ENCODE results near the gene CABP4. TPM values are rescaled to one million over a fixed set of nuclear protein-coding genes. Genes with fewer than 3 reads are reported as not detected.

Gene CABP4
- polyA plus RNA-seq, 1 donor, result 1.0 TPM

Other genes starting within 250 kb of the CABP4 start
- gene GRK2, start 188.9 kb upstream of the CABP4 start, polyA plus RNA-seq (ENCODE audit: insufficient read length), result 52.4 TPM
- 35.5 TPM for gene ANKRD13D, start 166.1 kb upstream of the CABP4 start, polyA plus RNA-seq (ENCODE audit: insufficient read length)
- 22.8 TPM for gene SSH3, start 151.8 kb upstream of the CABP4 start, polyA plus RNA-seq (ENCODE audit: insufficient read length)
- gene POLD4, start 101.8 kb upstream of the CABP4 start, polyA plus RNA-seq (ENCODE audit: insufficient read length), result 25.2 TPM
- gene CLCF1, start 81.8 kb upstream of the CABP4 start, polyA plus RNA-seq (ENCODE audit: insufficient read length), result 7.0 TPM
- gene RAD9A, start 63.4 kb upstream of the CABP4 start, polyA plus RNA-seq (ENCODE audit: insufficient read length), result 29.6 TPM
- gene PPP1CA, start 53.5 kb upstream of the CABP4 start, polyA plus RNA-seq (ENCODE audit: insufficient read length), result 154 TPM
- 8.2 TPM for gene TBC1D10C, start 51.3 kb upstream of the CABP4 start, polyA plus RNA-seq (ENCODE audit: insufficient read length)
- 4.4 TPM for gene CARNS1, start 39.7 kb upstream of the CABP4 start, polyA plus RNA-seq (ENCODE audit: insufficient read length)
- gene RPS6KB2, start 26.9 kb upstream of the CABP4 start, polyA plus RNA-seq (ENCODE audit: insufficient read length), result 40.4 TPM
- gene PTPRCAP, start 17.7 kb upstream of the CABP4 start, polyA plus RNA-seq (ENCODE audit: insufficient read length), result 2.6 TPM
- 55.3 TPM for gene CORO1B, start 11.9 kb upstream of the CABP4 start, polyA plus RNA-seq (ENCODE audit: insufficient read length)
- not detected for gene GPR152, start 2.6 kb upstream of the CABP4 start, polyA plus RNA-seq (ENCODE audit: insufficient read length)
- gene TMEM134, start 13.9 kb downstream of the CABP4 start, polyA plus RNA-seq (ENCODE audit: insufficient read length), result 39.4 TPM
- 51.8 TPM for gene AIP, start 27.7 kb downstream of the CABP4 start, polyA plus RNA-seq (ENCODE audit: insufficient read length)
- 28.6 TPM for gene PITPNM1, start 50.0 kb downstream of the CABP4 start, polyA plus RNA-seq (ENCODE audit: insufficient read length)
- gene CDK2AP2, start 52.8 kb downstream of the CABP4 start, polyA plus RNA-seq (ENCODE audit: insufficient read length), result 32.8 TPM
- 0.35 TPM for gene CABP2, start 68.1 kb downstream of the CABP4 start, polyA plus RNA-seq (ENCODE audit: insufficient read length)
- gene GSTP1, start 128.5 kb downstream of the CABP4 start, polyA plus RNA-seq (ENCODE audit: insufficient read length), result 672 TPM
- 209 TPM for gene NDUFV1, start 151.6 kb downstream of the CABP4 start, polyA plus RNA-seq (ENCODE audit: insufficient read length)
- gene NUDT8, start 174.6 kb downstream of the CABP4 start, polyA plus RNA-seq (ENCODE audit: insufficient read length), result 3.8 TPM
- not detected for gene TBX10, start 184.4 kb downstream of the CABP4 start, polyA plus RNA-seq (ENCODE audit: insufficient read length)
- 22.2 TPM for gene ACY3, start 195.4 kb downstream of the CABP4 start, polyA plus RNA-seq (ENCODE audit: insufficient read length)
- gene ALDH3B2, start 219.3 kb downstream of the CABP4 start, polyA plus RNA-seq (ENCODE audit: insufficient read length), result 2.8 TPM